GM21528 (cell line): ENCODE data around the gene MYBPC2.

Experiments
- ATAC-seq: cut with Tn5 transposase; IDR thresholded peaks from one replicate; pipeline ENCODE4 v1.9.1; 2021; ENCODE audit warnings: mild to moderate bottlenecking, moderate library complexity; ENCODE audit not compliant: unreplicated experiment, low FRiP score

The MYBPC2 gene

DNA sequence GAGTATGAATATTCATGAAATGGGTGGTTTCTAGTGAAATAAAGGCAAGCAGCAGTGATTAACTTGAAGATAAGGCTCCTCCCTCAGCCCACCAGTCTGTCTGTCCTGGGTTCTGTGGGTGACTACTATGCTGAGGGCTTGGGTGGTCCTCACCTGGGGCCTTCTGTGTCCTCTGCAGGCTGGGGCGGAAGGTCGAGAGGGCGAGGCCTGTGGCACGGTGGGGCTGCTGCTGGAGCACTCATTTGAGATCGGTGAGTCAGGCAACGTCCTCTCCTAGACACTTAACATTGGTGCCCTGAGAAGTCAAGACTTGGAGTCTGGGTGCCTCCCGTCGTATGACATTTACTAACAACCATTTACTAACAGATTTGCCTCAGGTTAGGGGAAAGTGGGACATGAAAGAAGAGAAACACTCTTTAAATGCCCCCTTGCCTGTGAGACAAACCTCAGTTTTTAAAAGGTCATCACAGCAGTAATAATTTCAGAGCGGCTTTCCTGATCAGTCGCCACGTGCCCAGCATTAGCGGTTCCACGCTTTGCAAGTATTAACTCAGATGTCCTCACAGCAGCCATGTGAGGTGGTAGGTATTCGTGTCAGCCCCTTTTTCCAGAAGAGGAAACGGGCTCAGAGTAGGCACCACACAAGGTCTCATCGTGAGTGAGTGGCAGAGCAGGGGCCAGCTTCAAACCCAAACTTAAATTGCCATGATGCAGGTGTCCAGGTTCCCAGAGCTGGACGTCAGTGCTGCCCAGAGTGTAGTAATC lies 45.2 kb downstream of the MYBPC2 start:
- no peak for ATAC-seq

DNA sequence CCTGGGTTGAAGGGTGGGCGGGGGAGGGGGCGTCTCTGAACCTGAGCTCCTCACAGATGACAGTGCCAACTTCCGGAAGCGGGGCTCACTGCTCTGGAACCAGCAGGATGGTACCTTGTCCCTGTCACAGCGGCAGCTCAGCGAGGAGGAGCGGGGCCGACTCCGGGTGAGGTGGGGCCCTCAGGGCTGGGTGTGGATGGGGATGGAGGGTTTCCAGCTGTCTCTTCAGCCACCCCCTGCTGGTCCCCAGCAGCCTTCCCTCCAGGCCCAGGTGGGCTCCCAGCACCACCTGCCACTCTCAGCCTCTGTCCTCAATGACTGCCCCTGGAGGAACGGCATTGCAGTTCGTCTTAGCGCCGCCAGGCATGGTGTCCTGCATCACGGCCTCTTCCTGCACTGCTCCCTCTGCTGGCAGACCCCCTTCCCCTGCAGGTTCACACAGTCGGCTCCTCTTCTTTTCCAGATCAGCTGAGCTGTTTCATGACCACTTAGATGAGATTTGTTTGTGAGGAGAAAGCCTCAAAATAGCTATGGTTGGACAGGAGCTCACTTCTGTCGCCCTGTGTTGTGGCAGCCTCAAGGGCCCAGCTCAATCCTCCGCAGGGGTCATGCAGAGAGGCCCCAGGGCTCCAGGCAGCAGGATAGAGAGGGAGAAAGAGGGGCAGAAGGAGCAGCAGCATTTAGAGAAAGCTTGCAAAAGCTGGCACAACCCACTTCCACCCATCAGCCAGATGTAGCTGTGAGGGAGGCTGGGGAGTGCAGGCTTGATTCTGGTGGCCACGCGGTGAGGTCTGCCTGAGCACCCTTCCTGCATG lies 46.4 kb downstream of the MYBPC2 start:
- no peak for ATAC-seq

DNA sequence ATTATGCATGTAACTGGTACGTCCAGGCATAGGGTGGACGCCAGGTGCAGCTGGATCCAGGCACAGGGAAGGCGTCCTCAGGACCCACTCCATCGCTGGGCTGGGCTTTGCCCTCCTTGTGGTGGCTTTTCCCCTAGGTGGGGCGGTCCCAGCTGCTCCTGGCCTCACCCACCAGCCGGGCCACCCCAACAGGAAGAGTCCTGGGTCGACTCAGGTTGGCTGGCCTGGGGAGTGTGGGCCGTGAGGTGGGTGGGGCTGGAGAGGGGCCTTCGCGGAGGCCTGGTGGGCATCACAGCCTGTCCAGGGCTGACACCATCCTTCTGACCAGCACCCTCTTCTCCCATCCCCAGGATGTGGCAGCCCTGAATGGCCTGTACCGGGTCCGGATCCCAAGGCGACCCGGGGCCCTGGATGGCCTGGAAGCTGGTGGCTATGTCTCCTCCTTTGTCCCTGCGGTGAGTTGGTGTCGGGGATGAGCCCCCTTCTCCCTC lies 47.1 kb downstream of the MYBPC2 start:
- no peak for ATAC-seq

DNA sequence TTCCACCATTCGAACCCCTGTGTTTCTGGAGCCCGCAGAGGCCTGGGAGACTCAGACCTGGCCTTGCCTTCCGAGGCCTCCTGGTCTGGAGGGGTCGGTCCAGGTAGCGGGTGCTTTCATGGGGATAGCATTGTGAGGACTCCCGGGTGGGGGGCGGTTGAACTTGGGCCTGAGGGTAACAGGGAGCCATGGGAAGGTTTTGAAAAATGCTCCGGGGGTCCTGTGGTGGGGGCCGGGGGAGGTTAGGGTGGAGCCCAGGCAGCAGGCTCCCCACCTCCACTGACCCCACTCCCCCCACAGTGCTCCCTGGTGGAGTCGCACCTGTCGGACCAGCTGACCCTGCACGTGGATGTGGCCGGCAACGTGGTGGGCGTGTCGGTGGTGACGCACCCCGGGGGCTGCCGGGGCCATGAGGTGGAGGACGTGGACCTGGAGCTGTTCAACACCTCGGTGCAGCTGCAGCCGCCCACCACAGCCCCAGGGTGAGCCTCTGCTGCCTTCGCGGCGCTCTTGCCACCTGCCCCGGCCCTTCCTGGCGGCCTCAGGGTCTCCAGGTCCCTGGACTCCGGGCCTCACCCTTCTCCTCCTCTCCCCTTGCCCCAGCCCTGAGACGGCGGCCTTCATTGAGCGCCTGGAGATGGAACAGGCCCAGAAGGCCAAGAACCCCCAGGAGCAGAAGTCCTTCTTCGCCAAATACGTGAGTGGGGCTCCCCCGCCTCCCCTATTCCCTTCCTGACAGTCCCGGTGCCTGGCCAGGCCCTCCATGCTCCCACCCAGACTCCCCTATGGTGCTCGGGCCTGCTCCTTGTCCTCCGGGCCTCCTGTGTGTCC lies 47.8 kb downstream of the MYBPC2 start:
- no peak for ATAC-seq

DNA sequence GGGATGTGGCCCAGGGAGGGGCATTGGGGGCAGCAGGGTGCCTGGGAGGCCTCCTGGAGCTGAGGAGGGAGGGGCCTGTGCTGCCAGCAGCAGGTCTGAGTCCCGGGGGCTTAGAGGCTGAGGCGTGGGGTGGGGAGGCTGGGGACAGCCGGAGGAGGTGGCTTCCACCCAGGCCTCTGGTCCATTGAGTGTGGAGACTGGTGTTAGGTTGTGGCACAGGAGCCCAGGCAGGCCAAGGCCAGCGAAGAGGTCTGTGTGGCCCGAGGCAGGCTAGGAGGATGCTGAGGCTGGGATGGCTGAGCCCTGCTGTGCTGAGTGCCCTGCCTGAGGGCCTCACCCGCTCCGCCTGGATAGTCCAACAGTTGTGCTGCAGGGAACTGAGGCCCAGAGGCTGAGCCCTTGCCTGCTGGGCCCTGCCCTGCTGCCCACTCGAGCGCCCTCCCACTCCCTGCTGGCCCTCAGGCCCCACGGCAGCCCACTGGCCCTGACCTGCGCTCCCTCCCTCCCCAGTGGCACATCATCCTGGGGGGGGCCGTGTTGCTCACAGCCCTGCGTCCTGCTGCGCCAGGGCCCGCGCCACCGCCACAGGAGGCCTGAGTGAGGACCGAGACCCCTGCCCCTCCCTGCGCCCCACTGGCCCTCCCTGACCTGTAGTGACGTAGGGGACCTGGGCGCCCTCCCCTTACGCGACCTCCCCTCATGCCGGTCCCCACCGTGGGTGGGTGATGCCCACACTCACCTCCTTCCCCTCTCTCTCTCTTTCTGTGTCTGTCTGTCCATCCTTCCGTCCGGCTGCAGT lies 48.9 kb downstream of the MYBPC2 start:
- ATAC-seq: no peak

DNA sequence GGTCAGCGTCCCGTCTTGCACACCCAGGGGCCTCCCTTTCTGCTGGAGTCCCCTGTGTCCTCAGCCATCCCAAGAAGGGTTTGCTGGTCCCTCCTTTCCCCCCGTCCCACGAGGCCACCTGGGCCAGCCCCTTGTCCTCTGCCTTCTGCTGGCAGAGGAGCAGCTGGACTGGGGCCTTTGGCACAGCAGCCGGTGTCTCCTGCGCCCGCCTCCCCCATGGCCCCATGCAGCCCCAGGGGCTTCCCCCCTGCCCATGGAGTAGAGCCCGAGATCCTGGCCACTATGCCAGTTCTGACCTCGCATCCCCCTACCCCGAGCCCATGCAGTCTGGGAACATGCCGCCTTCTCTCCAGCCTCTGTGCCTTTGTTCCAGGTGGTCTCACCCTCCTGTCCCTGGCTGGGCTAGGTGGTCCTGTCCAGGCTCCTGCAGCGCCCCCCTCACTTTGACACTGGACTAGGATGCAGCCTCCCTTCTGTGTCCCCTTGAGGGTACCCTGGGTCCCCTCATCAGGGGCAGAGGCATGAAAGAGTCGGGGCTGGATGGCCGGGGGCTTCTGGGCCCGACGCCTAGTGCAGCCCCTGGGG lies 49.7 kb downstream of the MYBPC2 start:
- no peak for ATAC-seq

DNA sequence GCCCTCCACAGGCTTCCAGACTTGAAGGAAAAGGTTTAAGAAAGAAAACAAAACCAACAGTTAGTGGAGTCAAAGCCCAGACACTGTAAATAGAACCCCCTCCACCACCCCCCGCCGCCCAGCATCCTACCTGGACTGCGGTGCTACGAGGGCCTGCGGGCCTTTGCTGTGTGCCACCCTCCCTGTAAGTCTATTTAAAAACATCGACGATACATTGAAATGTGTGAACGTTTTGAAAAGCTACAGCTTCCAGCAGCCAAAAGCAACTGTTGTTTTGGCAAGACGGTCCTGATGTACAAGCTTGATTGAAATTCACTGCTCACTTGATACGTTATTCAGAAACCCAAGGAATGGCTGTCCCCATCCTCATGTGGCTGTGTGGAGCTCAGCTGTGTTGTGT lies 50.2 kb downstream of the MYBPC2 start:
- ATAC-seq: no peak

DNA sequence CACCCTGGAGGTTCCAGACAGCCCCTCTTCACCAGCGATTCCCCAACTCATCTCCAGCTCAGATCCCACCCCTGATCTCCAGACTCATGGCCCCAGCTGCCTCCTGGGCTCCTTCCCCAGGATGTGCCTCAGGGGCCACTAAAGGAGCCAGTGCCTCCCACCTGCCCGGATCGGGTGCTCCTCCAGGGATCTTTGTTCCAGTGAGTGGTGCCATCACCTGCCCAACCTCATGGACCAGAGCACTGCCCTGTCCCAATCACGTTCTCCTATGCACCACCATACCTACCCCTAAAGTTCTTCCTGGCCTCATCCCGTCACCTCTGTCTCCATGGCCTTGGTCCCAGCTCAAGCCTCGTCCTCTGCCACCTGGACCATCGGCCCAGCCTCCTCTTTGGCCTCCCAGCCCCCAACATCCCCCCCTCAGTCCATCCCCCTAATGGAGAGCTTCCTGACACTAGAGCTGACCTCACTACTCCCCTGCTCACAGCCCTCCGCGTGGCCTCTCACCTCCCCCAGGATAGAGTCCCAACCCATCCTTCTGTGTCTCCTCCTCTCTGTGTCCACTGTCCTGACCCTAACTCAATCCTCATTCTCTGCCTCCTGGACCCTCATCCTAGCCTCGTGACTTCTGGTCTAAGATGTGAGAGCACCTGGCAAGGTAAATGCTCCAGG lies 52.7 kb downstream of the MYBPC2 start:
- ATAC-seq: no peak

DNA sequence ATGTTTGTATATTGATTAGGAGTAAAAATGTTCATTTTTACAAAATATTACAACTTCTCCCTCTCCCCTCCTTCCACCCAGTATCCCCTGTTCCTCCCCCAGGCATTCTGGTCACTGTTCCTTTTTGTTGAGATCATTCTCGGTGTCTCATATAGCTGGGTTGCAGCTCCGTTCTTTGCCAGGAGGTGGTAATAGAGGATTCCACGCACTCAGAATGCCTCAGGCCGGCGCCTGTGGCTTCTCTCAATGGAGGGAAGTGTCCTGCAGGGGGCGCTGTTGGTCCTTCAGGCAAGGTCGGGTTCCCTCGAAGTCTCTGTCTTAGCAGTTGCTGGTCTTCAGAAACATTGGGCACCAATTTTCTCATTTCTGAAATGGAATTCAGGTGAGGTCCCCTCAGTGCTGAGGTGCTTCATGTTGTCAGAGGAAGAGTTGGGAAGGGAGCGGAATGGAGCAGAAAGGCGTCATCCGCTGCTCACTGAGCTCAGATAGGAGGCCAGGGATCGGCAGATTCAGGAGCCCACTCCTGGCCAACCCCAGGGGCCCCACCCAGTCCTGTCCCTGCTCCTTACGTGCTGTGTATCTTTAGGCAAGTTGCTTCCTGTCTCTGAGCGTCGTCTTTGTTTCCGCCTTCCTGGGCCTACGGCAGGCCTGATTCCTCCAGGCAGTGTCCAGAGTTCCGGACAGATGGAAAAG lies 54.3 kb downstream of the MYBPC2 start:
- ATAC-seq: no peak

DNA sequence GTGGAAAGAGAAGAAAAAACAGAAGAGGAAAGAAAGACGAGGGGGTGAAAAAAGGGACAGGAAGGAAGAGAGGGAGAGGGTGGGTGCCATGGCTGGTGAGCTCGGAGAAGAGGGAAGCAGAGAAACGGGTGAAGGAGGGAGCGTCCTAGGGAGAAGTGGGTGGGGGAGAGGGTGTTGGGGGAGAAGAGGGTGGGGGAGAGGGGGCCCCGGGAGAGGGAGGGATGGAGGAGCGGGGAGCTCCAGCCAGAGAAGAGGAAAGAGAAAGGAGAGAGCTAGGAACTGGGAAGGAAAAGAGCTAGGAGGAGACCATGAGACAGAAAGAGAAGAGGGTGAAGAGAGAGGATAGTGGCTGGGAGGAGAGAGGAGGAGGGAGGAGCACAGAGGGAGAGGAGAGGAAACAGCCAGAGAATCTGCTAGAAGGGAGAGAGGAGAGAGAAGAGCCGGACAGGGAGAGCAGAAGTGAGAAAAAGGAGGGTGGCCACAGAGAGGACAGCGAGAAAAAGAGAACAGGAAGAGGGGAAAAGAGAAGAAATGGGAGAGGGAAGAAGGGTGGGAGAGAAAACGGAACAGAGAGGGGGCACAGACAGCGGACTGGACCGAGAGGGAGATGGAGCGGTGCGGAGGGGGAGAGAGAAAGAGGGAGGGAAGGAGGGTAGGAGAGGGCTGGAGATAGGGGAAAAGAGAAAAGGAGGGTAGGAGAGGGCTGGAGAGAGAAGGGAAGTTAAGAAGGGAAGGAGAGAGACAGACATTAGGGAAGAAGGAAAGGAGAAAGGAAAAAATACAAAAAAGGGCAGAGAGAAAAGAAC lies 55.9 kb downstream of the MYBPC2 start:
- ATAC-seq: no peak

DNA sequence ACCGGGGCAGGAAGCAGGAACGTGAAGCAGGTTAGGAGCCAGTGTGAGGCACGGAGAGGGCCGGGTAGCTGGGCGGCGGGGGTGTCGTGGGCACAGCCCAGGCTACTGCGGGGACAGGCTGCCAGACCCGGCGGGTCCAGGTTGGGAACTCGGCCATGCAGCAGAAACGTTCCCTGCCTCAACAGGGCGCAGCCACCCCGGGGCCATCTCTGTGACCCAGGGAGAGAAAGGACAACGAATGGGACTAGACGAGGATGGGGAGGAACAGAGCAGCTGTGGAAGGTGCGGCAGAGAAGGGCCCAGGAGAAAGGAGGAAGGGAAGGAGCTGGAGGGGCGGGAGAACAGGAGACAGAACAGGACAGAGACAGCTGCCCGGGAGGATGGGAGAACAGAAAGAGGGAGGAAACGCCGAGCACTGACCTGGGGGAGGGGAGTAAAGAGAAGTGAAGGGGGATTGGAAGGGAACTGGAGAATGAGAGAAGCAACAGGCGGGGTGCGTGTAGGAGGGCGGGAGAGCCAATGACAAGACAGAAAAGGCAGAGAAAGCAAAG lies 56.8 kb downstream of the MYBPC2 start:
- no peak for ATAC-seq

DNA sequence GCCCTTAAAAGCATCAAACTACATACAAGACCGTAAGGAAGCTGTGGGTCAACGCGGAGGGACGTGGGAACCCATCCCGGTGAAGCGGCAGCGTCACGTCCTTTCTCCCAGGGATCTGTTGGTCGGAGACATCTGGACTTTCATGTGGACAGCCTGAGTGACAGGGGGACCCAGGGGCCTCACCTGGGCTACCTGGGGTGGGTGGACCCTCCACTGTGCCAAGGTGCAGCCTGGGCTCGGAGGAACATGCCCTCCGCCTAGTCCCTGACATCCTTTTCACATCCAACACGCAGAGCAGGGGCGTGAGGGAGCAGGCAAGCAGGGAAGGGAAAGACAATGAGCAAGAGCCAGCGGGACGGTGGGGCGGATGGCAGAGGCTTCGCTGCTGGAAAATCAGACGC lies 57.7 kb downstream of the MYBPC2 start:
- no peak for ATAC-seq

DNA sequence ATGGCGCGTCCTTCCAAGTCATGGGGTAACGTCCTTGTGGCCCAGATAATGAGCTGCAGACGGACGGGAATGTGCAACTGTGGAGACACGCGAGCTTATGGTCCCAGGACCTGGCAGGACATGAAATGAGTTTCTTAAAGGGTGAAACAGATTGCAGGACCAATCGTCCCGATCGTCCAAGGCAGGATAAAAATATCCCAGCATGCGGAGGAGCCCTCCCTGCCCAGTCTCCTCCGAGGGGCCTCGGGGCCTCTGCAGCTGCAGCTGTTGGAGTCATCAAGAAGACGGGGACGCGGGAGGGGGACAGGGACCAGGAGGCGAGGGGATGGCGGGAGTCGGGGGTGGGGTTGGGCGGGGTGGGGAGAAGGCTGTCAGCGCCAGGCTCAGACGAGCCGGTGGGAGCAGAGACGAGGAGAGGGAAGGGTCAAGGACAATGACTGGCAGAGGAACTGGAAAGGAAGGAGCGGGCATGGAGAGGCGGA lies 58.3 kb downstream of the MYBPC2 start:
- ATAC-seq: no peak

DNA sequence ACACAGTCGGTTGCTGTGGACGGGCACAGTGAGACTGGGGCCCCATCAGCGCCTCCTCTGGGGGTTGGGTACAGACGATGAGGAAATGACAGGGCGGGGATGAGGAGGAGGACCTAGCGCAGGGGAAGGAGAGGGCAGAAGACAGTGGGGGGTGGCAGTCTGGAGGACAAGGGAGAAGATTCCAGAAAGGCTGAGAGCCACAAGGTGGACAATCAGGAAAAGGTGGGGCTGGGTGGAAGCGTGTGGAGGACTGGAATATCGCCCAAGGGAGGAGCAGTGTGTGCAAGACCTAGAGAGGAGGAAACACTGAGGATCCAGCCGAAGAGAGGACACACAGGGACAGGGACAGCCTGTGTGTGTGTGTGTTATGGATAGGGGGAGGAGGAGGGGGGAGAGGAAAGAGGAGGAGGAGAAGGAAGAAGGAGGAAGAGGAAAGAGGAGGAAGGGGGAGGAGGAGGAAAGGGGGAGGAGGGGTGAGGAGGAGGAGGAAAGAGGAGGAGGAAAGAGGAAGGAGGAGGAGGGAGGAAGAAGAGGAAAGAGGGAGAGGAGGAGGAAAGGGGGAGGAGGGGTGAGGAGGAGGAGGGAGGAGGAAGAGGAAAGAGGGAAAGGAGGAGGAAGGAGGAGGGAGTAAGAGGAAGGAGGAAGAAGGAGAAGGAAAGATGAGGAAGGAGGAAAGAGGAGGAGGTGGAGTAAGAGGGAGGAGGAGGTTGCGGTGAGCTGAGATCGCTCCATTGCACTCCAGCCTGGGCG lies 59.8 kb downstream of the MYBPC2 start:
- no peak for ATAC-seq

DNA sequence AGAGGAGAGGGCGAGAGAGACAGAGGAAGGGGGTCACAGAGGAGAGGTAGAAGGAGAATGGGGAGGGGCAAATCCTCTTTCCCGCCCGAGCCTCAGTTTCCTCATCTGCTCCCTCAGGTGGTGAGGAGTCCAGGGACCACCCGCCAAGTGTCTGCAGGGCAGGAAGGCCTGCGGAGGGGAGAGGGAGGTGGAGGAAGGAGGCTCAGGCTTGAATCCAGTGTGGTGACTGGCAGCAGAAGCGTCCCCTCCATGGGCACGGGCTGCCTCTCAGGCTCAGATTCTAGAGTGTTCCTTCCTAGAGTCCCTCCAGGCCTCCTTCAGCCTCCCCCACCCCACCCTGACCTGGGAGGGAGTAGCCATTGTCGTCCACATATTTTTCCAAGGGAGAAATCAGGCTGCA lies 60.5 kb downstream of the MYBPC2 start:
- ATAC-seq: no peak

DNA sequence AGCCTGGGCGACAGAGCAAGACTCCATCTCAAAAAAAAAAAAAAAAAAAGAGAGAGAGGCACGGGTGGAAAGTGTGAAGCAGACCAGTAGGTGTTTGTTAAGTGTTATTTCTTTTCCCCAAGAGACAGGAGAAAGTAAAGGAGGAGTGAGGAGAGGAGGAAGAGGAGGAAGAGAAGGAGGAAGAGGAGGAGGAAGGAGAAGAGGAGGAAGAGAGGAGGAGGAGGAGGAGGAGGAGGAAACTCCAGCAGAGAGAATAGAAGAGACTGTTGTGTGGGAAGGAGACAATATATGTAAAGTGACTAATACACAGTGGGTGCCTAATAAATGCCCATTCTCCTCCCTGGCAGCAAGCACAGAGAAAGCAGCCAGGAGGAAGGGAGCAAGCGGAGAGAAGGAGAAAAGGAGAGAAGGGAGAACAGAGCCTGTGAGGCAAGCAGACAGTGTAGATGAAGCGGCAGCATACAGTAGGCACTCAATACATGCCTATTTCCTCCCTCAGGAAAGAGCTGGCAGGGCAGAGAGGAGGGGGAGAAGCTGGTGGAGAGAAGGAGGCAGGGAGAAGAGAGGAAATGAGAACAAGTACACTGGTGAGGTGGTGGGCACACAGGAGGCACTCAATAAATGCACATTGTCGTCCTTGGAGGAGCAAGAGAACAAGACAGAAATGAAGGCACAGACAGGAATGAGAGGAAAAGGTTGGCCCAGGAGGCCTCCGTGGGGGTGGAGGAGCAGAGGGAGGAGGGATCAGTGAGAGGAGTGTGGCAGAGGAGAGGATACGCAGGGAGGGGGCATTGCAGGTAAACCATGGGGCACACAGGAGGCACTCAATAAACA lies 61.7 kb downstream of the MYBPC2 start:
- ATAC-seq: no peak
